IMR-90 (cell line): ENCODE results near the gene SCAMP1. TPM values are rescaled to one million over a fixed set of nuclear protein-coding genes. Genes with fewer than 3 reads are reported as not detected.

Experiments
- ATAC-seq: fragments of 200-7000 bp; cut with Tn5 transposase; 2 replicates; pipeline ENCODE4 v1.9.1; 2020; ENCODE audit warnings: low read depth, mild to moderate bottlenecking, moderate library complexity
- Bru-seq: library from RNA; stranded (reverse); fragments of 400-500 nt; gene quantifications from one replicate; lab custom pipeline; 2021; lab: Mats Ljungman, UMichigan
- BruChase-seq, 2 experiments: library from RNA; stranded (reverse); fragments of 400-500 nt; gene quantifications; one replicate each; lab custom pipeline; 2021; lab: Mats Ljungman, UMichigan
- BruUV-seq: library from RNA; stranded (reverse); fragments of 400-500 nt; replicated peaks from 2 replicates; lab custom pipeline; 2021; lab: Mats Ljungman, UMichigan
- CTCF ChIA-PET: fragments of 300-600 bp; formaldehyde crosslinking; extraction: SDS; loops from one replicate; lab custom pipeline; 2021; ENCODE audit warnings: antibody characterized with exemption; lab: Yijun Ruan, JAX
- POLR2A ChIA-PET: fragments of 300-600 bp; sonication (Branson Sonifier 250); formaldehyde crosslinking; loops from one replicate; lab custom pipeline; 2022; ENCODE audit warnings: antibody characterized with exemption; ENCODE audit not compliant: unreplicated experiment; lab: Charles Lee
- DNase-seq: peaks from one replicate; pipeline ENCODE4 v3.0.0; 2013
- H2AFZ ChIP-seq: replicated peaks from 2 replicates; pipeline ENCODE3; 2013; ENCODE audit warnings: low read length, mild to moderate bottlenecking; ENCODE audit not compliant: poor library complexity
- H2AK5ac ChIP-seq: 2 replicates; pipeline ENCODE4 v1.6.1; 2013; ENCODE audit warnings: low read depth, low read length, inconsistent platforms
- H2AK9ac ChIP-seq: replicated peaks from 2 replicates; pipeline ENCODE3; 2013; ENCODE audit warnings: mild to moderate bottlenecking, low read depth, low read length, moderate library complexity; ENCODE audit not compliant: poor library complexity
- H2BK120ac ChIP-seq: 2 replicates; pipeline ENCODE4 v1.6.1; 2013; ENCODE audit warnings: low read depth, low read length, inconsistent platforms
- H2BK15ac ChIP-seq: 3 replicates; pipeline ENCODE4 v1.6.1; 2013; ENCODE audit warnings: low read depth, low read length, inconsistent platforms
- H2BK20ac ChIP-seq: 2 replicates; pipeline ENCODE4 v1.6.1; 2013; ENCODE audit warnings: low read depth, mild to moderate bottlenecking, inconsistent platforms, low read length, moderate library complexity
- H2BK5ac ChIP-seq: 2 replicates; pipeline ENCODE4 v1.6.1; 2013; ENCODE audit warnings: mild to moderate bottlenecking, low read depth, low read length, inconsistent platforms; ENCODE audit not compliant: poor library complexity, severe bottlenecking
- H3K14ac ChIP-seq: replicated peaks from 2 replicates; pipeline ENCODE4 v1.6.1; 2013; ENCODE audit warnings: low read depth, low read length, inconsistent platforms
- H3K18ac ChIP-seq: 2 replicates; pipeline ENCODE4 v1.6.1; 2013; ENCODE audit warnings: low read depth, low read length, control low read depth
- H3K23ac ChIP-seq: 2 replicates; pipeline ENCODE4 v1.6.1; 2013; ENCODE audit warnings: low read depth, low read length, inconsistent platforms
- H3K27ac ChIP-seq: 2 replicates; pipeline ENCODE4 v1.5.1; 2013; ENCODE audit warnings: mild to moderate bottlenecking, control low read depth, low read length; ENCODE audit not compliant: insufficient read depth
- H3K27me3 ChIP-seq: 2 replicates; pipeline ENCODE4 v1.6.1; 2013; ENCODE audit warnings: low read length; ENCODE audit not compliant: control insufficient read depth, insufficient read depth
- H3K36me3 ChIP-seq: 2 replicates; pipeline ENCODE4 v1.6.1; 2013; ENCODE audit warnings: low read length, mixed read lengths; ENCODE audit not compliant: control insufficient read depth, insufficient read depth
- H3K4ac ChIP-seq: 2 replicates; pipeline ENCODE4 v1.6.1; 2013; ENCODE audit warnings: low read depth, low read length, inconsistent platforms
- H3K4me1 ChIP-seq: 2 replicates; pipeline ENCODE4 v1.6.1; 2013; ENCODE audit warnings: low read length, mixed read lengths; ENCODE audit not compliant: control insufficient read depth, insufficient read depth
- H3K4me2 ChIP-seq: 2 replicates; pipeline ENCODE4 v1.6.1; 2013; ENCODE audit warnings: low read depth, mild to moderate bottlenecking, control low read depth, low read length, moderate library complexity
- H3K4me3 ChIP-seq: 2 replicates; pipeline ENCODE4 v1.5.1; 2013; ENCODE audit warnings: low read depth, mild to moderate bottlenecking, control low read depth, low read length, moderate library complexity; ENCODE audit not compliant: insufficient read depth
- H3K56ac ChIP-seq: 2 replicates; pipeline ENCODE4 v1.6.1; 2013; ENCODE audit warnings: low read length, inconsistent platforms; ENCODE audit not compliant: insufficient read depth; ENCODE audit errors: extremely low read depth
- H3K79me1 ChIP-seq, 2 experiments: 2 replicates each; pipeline ENCODE4 v1.6.1; 2013; ENCODE audit warnings: low read length in 2 of 2, inconsistent platforms in 1 of 2, low read depth in 1 of 2
- H3K9ac ChIP-seq: 2 replicates; pipeline ENCODE4 v1.6.1; 2013; ENCODE audit warnings: low read depth, low read length, control low read depth
- H3K9me1 ChIP-seq: 2 replicates; pipeline ENCODE4 v1.6.1; 2013; ENCODE audit warnings: low read length, inconsistent platforms; ENCODE audit not compliant: insufficient read depth
- H3K9me3 ChIP-seq: 2 replicates; pipeline ENCODE4 v1.6.1; 2013; ENCODE audit warnings: low read length; ENCODE audit not compliant: control insufficient read depth, insufficient read depth
- H4K20me1 ChIP-seq: 2 replicates; pipeline ENCODE4 v1.6.1; 2013; ENCODE audit warnings: low read length, inconsistent platforms; ENCODE audit not compliant: insufficient read depth
- H4K5ac ChIP-seq: 2 replicates; pipeline ENCODE4 v1.6.1; 2013; ENCODE audit warnings: mild to moderate bottlenecking, low read depth, low read length, control low read depth
- H4K8ac ChIP-seq, 2 experiments: 2 replicates each; pipeline ENCODE4 v1.6.1; 2013; ENCODE audit warnings: low read depth in 2 of 2, low read length in 2 of 2, control low read depth in 1 of 2, inconsistent platforms in 1 of 2
- H4K91ac ChIP-seq: 2 replicates; pipeline ENCODE4 v1.6.1; 2013; ENCODE audit warnings: low read depth, low read length, inconsistent platforms; ENCODE audit not compliant: insufficient read depth
- BHLHE40 ChIP-seq: fragments of 150-350 bp; IDR thresholded peaks from 2 replicates; pipeline ENCODE4 v1.6.1; 2016; ENCODE audit warnings: mild to moderate bottlenecking, low read depth, low read length
- CTCF ChIP-seq: conservative IDR thresholded peaks from 2 replicates; pipeline ENCODE4 v1.5.1; 2012; ENCODE audit warnings: mild to moderate bottlenecking, low read depth, low read length, improper control_type of control experiment
- ELK1 ChIP-seq: fragments of 150-350 bp; IDR thresholded peaks from 2 replicates; pipeline ENCODE4 v1.6.1; 2016; ENCODE audit warnings: low read depth, mild to moderate bottlenecking, low read length, moderate library complexity, borderline replicate concordance
- MAZ ChIP-seq: IDR thresholded peaks from 2 replicates; pipeline ENCODE4 v1.6.1; 2012; ENCODE audit warnings: low read depth, mild to moderate bottlenecking, low read length, improper control_type of control experiment, moderate library complexity, borderline replicate concordance
- MXI1 ChIP-seq: IDR thresholded peaks from 2 replicates; pipeline ENCODE4 v1.6.1; 2012; ENCODE audit warnings: low read depth, mild to moderate bottlenecking, low read length, moderate library complexity, borderline replicate concordance
- NFE2L2 ChIP-seq: fragments of 150-350 bp; IDR thresholded peaks from 2 replicates; pipeline ENCODE4 v1.6.1; 2016; ENCODE audit warnings: low read depth, mild to moderate bottlenecking, low read length
- POLR2A ChIP-seq: IDR thresholded peaks from 2 replicates; pipeline ENCODE4 v1.6.1; 2012; ENCODE audit warnings: mild to moderate bottlenecking, low read depth, low read length
- RAD21 ChIP-seq: IDR thresholded peaks from 2 replicates; pipeline ENCODE4 v1.6.1; 2012; ENCODE audit warnings: low read length, improper control_type of control experiment
- RCOR1 ChIP-seq: IDR thresholded peaks from 2 replicates; pipeline ENCODE4 v1.6.1; 2012; ENCODE audit warnings: mild to moderate bottlenecking, low read length, improper control_type of control experiment; ENCODE audit not compliant: insufficient replicate concordance
- SMC3 ChIP-seq: fragments of 150-350 bp; IDR thresholded peaks from 2 replicates; pipeline ENCODE4 v1.6.1; 2016; ENCODE audit warnings: low read depth, mild to moderate bottlenecking, antibody characterized with exemption, low read length, moderate library complexity
- WGBS, 2 experiments: methylation state at CpG; one replicate each; pipeline versions ENCODE4 v1.1.5 to v1.1.7; 2013; ENCODE audit warnings: missing lambda C conversion rate in 2 of 2; ENCODE audit not compliant: insufficient read length in 1 of 2; ENCODE audit errors: extremely low coverage in 2 of 2; 5-methylcytosine and 5-hydroxymethylcytosine counted together
- dilution Hi-C: fragments of 300-500 bp; cut with HindIII; formaldehyde crosslinking; loops from one replicate; pipeline ENCODE4 v1.14.3; 2018; ENCODE audit warnings: low sequenced_read_pairs; ENCODE audit not compliant: unreplicated experiment
- in situ Hi-C: fragments of 300-500 bp; cut with MboI; formaldehyde crosslinking; loops from 3 replicates; pipeline ENCODE4 v1.14.3; 2019; ENCODE audit warnings: low sequenced_read_pairs, inconsistent platforms, mixed read lengths
- intact Hi-C: fragments of 100-400 bp; cut with micrococcal nuclease; formaldehyde crosslinking; loops from 2 replicates; pipeline ENCODE4 v1.10.0; 2022
- long read RNA-seq: library from polyadenylated mRNA; unstranded; transcript quantifications from one replicate; pipeline ENCODE4 v2.0.0, GENCODE V29; 2021; ENCODE audit not compliant: unreplicated experiment
- polyA plus RNA-seq, 3 experiments: library from polyadenylated mRNA; depleted of rRNA; stranded (reverse); fragments of >200 nt; gene quantifications; 2 replicates each; pipeline ENCODE4 v1.2.3, GENCODE V29; 2012; ENCODE audit warnings: low replicate concordance in 1 of 3
- total RNA-seq: library from RNA; depleted of rRNA; stranded (reverse); fragments of >200 nt; gene quantifications from 2 replicates; pipeline ENCODE4 v1.2.3, GENCODE V29; 2012; rRNA removed

Gene SCAMP1
- total RNA-seq (89.4 and 114 TPM in 2 replicates), polyA plus RNA-seq (2012; rRNA removed) (10.0 and 13.5 TPM in 2 replicates), Bru-seq, nascent RNA (percentile 79 among the genes with signal in this experiment), BruChase-seq, experiment 1, labeled RNA remaining after a 6-hour chase (percentile 64 among the genes with signal in this experiment), BruChase-seq, experiment 2, labeled RNA remaining after a 2-hour chase (percentile 69 among the genes with signal in this experiment)
- 2.9 and 4.6 TPM in 2 replicates for polyA plus RNA-seq (2012; cell fraction: cytosol; rRNA removed)
- polyA plus RNA-seq (2012; cell fraction: nucleus; rRNA removed; ENCODE audit: low replicate concordance) = 0.83 and 8.5 TPM in 2 replicates
- long read RNA-seq, full-length matches to known transcripts = 94 of 114 reads
- long read RNA-seq, partial matches to known transcripts = 2 of 114 reads
- long read RNA-seq, other reads (novel, unspliced or antisense) = 18 of 114 reads

GRCh38 chr5:78359831-78360673, at the start of gene SCAMP1:
Gene SCAMP1 (plus strand): TSS chr5:78360617. CDS start chr5:78360672, 55 bp downstream.
- Histone ChIP-seq H2AK5ac (peak within 1 kb of the TSS; percentile 56), H3K18ac (peak within 1 kb of the TSS; percentile 74), H3K36me3 (0 out of 2 replicates have a peak, but pooled peaks cover 2% of the 10 kb centered on the region), H2BK120ac (peak within 1 kb of the TSS; percentile 72), H3K4me1 (no peaks in the 10 kb centered on the region), H3K4me3 (peak within 1 kb of the TSS; percentile 88), H3K9me3 (no peaks in the 10 kb centered on the region), H4K5ac (peak within 1 kb of the TSS; percentile 68), H3K9me1 (peaks cover 12% of the 10 kb centered on the region), H3K56ac (peak within 1 kb of the TSS; percentile 93), H3K23ac (peak within 1 kb of the TSS; percentile 97), H2BK15ac (peak within 1 kb of the TSS; percentile 50; the same call in 1 of the 3 replicates), H2BK20ac (no peak within 1 kb of the TSS), H3K4ac (peak within 1 kb of the TSS; percentile 89), H3K14ac (peak within 1 kb of the TSS; percentile 93), H2BK5ac (peak within 1 kb of the TSS; percentile 86), H2AK9ac (peak within 1 kb of the TSS; percentile 96), H4K20me1 (no peaks in the 10 kb centered on the region; the same call in none of the 2 replicates), H3K27ac (peak within 1 kb of the TSS; percentile 89), H2AFZ (peak within 1 kb of the TSS; percentile 99), H3K79me1 (peaks cover 15 to 43% of the 10 kb centered on the region in 2 experiments), H3K9ac (peak within 1 kb of the TSS; percentile 92), H3K4me2 (peak within 1 kb of the TSS; percentile 82), H4K91ac (peak within 1 kb of the TSS; percentile 89), H4K8ac (peak within 1 kb of the TSS; percentile 86 to 88), H3K27me3 (no peaks in the 10 kb centered on the region)
- ATAC-seq (peak; percentile 96), DNase-seq (peak; percentile 92)
- CTCF ChIA-PET = interaction anchor here (1.1 kb wide), 1 partner anchor 13 kb away, joined by 3 read pairs; no protein-coding TSS in a partner anchor
- in situ Hi-C loops = loop anchor here (5.0 kb wide), 1 partner anchor 63 kb away; no protein-coding TSS in a partner anchor
- 0% methylated on average over 44 of the region's 79 CpGs; no CpG with 5 or more reads in 1 of the 2 experiments for WGBS, 2 experiments
- TF ChIP-seq SMC3 (peak; percentile 9; the same call in 1 of the 2 replicates), RCOR1 (no peak), RAD21 (peak; percentile 40), MAZ (peak; percentile 73; the same call in 1 of the 2 replicates), BHLHE40 (no peak), NFE2L2 (0 out of 2 replicates have a peak, but pooled peaks have one; percentile 13), CTCF (peak; percentile 38), MXI1 (0 out of 2 replicates have a peak, but pooled peaks have one; percentile 43), ELK1 (no peak), POLR2A (peak; percentile 73; the same call in 1 of the 2 replicates)
- dilution Hi-C loops = no loop called here
- intact Hi-C loops = loop anchor here (1.0 to 5.0 kb wide), 4 partner anchors 66 to 317 kb away; partner anchors contain the start of genes AP3B1 and LHFPL2
- POLR2A ChIA-PET = no interaction called here
- BruUV-seq = TSS peak; percentile 73
